Measurements from ENCODE around the gene PPIA. TPM values are rescaled to one million over a fixed set of nuclear protein-coding genes. Genes with fewer than 3 reads are reported as not detected.
"Not testable (repeated sequence)": the region's sequence is repeated elsewhere in the genome, so short reads cannot be mapped to it uniquely, and the experiment has no call there.

PPIA gene
- total RNA-seq, 3 donors from 2014 or later, result 792 to 1,320 (median 1,014) TPM

DNA sequence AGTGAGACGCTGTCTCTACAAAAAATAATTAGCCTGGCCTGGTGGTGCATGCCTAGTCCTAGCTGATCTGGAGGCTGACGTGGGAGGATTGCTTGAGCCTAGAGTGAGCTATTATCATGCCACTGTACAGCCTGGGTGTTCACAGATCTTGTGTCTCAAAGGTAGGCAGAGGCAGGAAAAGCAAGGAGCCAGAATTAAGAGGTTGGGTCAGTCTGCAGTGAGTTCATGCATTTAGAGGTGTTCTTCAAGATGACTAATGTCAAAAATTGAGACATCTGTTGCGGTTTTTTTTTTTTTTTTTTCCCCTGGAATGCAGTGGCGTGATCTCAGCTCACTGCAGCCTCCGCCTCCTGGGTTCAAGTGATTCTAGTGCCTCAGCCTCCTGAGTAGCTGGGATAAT is 5.4 kb downstream of the PPIA start:
- DNase-seq, result no peak
- Histone ChIP-seq H3K36me3 (ENCODE audit: low read depth) (peaks cover 13% of the 10 kb centered on the region), H3K4me3 (no peak overlapping the region), H3K4me1 (ENCODE audit: low read depth) (peaks cover 15% of the 10 kb centered on the region), H3K9me3 (no peaks in the 10 kb centered on the region)
- TF ChIP-seq, protein P1, sequence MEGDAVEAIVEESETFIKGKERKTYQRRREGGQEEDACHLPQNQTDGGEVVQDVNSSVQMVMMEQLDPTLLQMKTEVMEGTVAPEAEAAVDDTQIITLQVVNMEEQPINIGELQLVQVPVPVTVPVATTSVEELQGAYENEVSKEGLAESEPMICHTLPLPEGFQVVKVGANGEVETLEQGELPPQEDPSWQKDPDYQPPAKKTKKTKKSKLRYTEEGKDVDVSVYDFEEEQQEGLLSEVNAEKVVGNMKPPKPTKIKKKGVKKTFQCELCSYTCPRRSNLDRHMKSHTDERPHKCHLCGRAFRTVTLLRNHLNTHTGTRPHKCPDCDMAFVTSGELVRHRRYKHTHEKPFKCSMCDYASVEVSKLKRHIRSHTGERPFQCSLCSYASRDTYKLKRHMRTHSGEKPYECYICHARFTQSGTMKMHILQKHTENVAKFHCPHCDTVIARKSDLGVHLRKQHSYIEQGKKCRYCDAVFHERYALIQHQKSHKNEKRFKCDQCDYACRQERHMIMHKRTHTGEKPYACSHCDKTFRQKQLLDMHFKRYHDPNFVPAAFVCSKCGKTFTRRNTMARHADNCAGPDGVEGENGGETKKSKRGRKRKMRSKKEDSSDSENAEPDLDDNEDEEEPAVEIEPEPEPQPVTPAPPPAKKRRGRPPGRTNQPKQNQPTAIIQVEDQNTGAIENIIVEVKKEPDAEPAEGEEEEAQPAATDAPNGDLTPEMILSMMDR (IDR thresholded peaks at IDR 0.05), result no peak
- intact Hi-C loops (cut with DNase I, micrococcal nuclease), result no loop called here
- ATAC-seq, result no peak

DNA sequence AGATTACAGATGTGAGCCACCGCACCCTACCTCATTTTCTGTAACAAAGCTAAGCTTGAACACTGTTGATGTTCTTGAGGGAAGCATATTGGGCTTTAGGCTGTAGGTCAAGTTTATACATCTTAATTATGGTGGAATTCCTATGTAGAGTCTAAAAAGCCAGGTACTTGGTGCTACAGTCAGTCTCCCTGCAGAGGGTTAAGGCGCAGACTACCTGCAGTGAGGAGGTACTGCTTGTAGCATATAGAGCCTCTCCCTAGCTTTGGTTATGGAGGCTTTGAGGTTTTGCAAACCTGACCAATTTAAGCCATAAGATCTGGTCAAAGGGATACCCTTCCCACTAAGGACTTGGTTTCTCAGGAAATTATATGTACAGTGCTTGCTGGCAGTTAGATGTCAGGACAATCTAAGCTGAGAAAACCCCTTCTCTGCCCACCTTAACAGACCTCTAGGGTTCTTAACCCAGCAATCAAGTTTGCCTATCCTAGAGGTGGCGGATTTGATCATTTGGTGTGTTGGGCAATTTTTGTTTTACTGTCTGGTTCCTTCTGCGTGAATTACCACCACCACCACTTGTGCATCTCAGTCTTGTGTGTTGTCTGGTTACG is 6.0 kb downstream of the PPIA start:
- TF ChIP-seq, protein P1 (IDR thresholded peaks at IDR 0.05), result no peak
- Histone ChIP-seq H3K4me1 (ENCODE audit: low read depth) (peaks cover 15% of the 10 kb centered on the region), H3K9me3 (no peaks in the 10 kb centered on the region), H3K36me3 (ENCODE audit: low read depth) (peaks cover 13% of the 10 kb centered on the region), H3K4me3 (no peak overlapping the region)
- no peak for DNase-seq
- intact Hi-C loops (cut with DNase I, micrococcal nuclease), result no loop called here
- no peak for ATAC-seq

- DNase-seq; H3K9me3 ChIP-seq; H3K4me1 ChIP-seq (ENCODE audit: low read depth); intact Hi-C loops (cut with DNase I, micrococcal nuclease); H3K4me3 ChIP-seq: not testable (repeated sequence)
- peaks cover 13% of the 10 kb centered on the region for H3K36me3 ChIP-seq (ENCODE audit: low read depth)
- ATAC-seq, result peak; percentile 19
These were observed 7.5 kb downstream of the PPIA start for GRCh38 chr7:44803828-44804519.

DNA sequence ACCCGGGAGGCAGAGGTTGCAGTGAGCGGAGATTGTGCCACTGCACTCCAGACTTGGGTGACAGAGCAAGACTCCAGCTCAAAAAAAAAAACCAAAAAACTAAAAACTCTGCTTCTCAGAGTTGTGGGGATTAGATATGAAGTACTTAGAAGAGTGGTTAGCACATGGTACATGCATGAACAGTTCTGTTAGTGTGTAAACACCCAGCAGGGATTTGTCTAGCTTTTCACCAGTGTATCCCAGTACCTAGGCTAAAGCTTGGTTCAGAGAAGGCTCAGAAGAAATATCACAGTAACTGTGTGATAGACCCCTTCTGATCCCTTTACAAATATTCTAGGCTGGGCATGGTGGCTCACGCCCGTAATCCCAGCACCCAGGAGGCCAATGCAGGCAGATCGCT is 9.5 kb downstream of the PPIA start:
- H3K4me3 ChIP-seq, result no peak overlapping the region
- TF ChIP-seq, protein P1 (IDR thresholded peaks at IDR 0.05), result no peak
- peaks cover 13% of the 10 kb centered on the region for H3K36me3 ChIP-seq (ENCODE audit: low read depth)
- ATAC-seq (peak; percentile 12), DNase-seq (no peak)
- H3K4me1 ChIP-seq (ENCODE audit: low read depth), result no peaks in the 10 kb centered on the region
- no peaks in the 10 kb centered on the region for H3K9me3 ChIP-seq
- intact Hi-C loops (cut with DNase I, micrococcal nuclease), result no loop called here

DNA sequence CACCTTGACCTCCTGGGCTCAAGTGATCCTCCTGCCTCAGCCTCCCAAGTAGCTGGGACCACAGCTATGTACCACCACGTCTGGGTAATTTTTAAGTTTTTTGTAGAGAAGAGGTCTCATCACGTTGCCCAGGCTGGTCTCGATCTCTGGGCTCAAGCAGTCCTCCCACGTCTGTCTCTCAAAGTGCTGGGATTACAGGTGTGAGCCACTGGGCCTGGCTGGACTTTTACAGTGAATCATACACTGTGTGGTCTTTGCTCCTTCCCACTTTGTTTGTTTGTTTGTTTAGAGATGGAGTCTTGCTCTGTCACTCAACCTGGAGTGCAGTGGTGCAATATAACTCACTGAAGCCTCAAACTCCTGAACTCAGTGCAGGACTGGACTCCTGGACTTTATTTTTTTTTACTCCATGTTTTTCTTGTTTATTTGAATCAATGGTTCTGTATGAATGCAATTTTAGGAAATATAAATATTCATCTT is 12.5 kb downstream of the PPIA start:
- Histone ChIP-seq H3K9me3 (no peaks in the 10 kb centered on the region), H3K36me3 (ENCODE audit: low read depth) (no peaks in the 10 kb centered on the region), H3K4me3 (no peak overlapping the region), H3K4me1 (ENCODE audit: low read depth) (no peaks in the 10 kb centered on the region)
- intact Hi-C loops (cut with DNase I, micrococcal nuclease), result no loop called here
- no peak for DNase-seq
- TF ChIP-seq, protein P1 (IDR thresholded peaks at IDR 0.05), result no peak
- no peak for ATAC-seq

GRCh38 chr7:44811093-44811492 is 14.6 kb downstream of the PPIA start:
- no peak for DNase-seq
- peak; percentile 59 for ATAC-seq
- no peaks in the 10 kb centered on the region for H3K4me1 ChIP-seq (ENCODE audit: low read depth)
- intact Hi-C loops (cut with DNase I, micrococcal nuclease), result no loop called here
- TF ChIP-seq, protein P1 (IDR thresholded peaks at IDR 0.05), result no peak
- no peaks in the 10 kb centered on the region for H3K9me3 ChIP-seq
- H3K36me3 ChIP-seq (ENCODE audit: low read depth), result no peaks in the 10 kb centered on the region
- H3K4me3 ChIP-seq, result no peak overlapping the region
